ENCODE data around the gene RBM22. TPM values are rescaled to one million over a fixed set of nuclear protein-coding genes. Genes with fewer than 3 reads are reported as not detected.

The RBM22 gene
- polyA plus RNA-seq, 2 of the 4 experiments (the other 2 are of a cell fraction) = 42.2 to 75.7 TPM

DNA sequence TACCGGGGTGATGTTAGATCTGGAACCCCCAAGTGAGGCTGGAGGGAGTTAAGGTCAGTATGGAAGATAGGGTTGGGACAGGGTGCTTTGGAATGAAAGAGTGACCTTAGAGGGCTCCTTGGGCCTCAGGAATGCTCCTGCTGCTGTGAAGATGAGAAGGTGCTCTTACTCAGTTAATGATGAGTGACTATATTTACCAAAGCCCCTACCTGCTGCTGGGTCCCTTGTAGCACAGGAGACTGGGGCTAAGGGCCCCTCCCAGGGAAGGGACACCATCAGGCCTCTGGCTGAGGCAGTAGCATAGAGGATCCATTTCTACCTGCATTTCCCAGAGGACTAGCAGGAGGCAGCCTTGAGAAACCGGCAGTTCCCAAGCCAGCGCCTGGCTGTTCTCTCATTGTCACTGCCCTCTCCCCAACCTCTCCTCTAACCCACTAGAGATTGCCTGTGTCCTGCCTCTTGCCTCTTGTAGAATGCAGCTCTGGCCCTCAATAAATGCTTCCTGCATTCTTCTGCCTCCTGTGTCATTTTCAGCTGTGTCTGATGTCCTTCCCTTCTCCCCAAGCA is 42.1 kb downstream of the RBM22 start:
- Histone ChIP-seq H3K4me2 (no peak overlapping the region), H3K9me3 (no peaks in the 10 kb centered on the region), H3K4me3 (no peak overlapping the region), H3K27ac (peak overlapping the region in 1 of 2 experiments; percentile 39; a peak in 2 of 6 replicates), H3K4me1 (peaks cover 21% of the 10 kb centered on the region)
- ATAC-seq (peak; percentile 30; a peak in 5 of 6 replicates), FAIRE-seq (no peak), DNase-seq (ENCODE audit: low read depth in 1 of 2, low spot score in 1 of 2) (no peak)
- TF ChIP-seq RAD21 (conservative IDR thresholded peaks at IDR 0.05 in 1 of 2, IDR thresholded peaks at IDR 0.05 in 1 of 2) (no peak), JUN (IDR thresholded peaks at IDR 0.05) (0 out of 5 replicates have a peak, but pooled peaks of 1 of the 2 experiments have one; percentile 1)
- 53% methylated on average over 3 of the region's 3 CpGs for WGBS (ENCODE audit: missing lambda C conversion rate)
- CTCF ChIA-PET = interaction anchor here (0.9 to 11.2 kb wide), 6 partner anchors 17 to 199 kb away, joined by 3 to 143 read pairs (median 16); partner anchors contain the start of genes RBM22 and SYNPO
- POLR2A ChIA-PET = interaction anchor here (2.5 kb wide), 1 partner anchor 42 kb away, joined by 8 read pairs; the partner anchor contains the start of gene RBM22

DNA sequence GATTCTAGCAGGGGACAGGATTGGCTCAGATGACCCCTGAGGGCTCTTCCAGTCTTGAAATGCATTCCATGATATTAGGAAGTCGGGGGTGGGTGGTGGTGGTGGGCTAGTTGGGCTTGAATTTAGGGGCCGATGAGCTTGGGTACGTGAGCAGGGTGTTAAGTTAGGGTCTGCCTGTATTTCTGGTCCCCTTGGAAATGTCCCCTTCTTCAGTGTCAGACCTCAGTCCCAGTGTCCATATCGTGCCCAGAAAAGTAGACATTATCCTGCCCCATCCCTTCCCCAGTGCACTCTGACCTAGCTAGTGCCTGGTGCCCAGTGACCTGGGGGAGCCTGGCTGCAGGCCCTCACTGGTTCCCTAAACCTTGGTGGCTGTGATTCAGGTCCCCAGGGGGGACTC is 42.7 kb downstream of the RBM22 start:
- no peak overlapping the region for H3K4me3 ChIP-seq
- ChIA-PET POLR2A (interaction anchor here (0.6 to 2.5 kb wide), 4 partner anchors 18 to 208 kb away, joined by 3 to 8 read pairs (median 4); partner anchors contain the start of genes DCTN4, RBM22 and SYNPO), CTCF (interaction anchor here (0.9 to 11.2 kb wide), 17 partner anchors 10 to 506 kb away, joined by 3 to 143 read pairs (median 5); partner anchors contain the start of genes RBM22, RPS14 and SYNPO)
- no peak for DNase-seq (ENCODE audit: low read depth in 1 of 2, low spot score in 1 of 2)
- TF ChIP-seq, protein P1, sequence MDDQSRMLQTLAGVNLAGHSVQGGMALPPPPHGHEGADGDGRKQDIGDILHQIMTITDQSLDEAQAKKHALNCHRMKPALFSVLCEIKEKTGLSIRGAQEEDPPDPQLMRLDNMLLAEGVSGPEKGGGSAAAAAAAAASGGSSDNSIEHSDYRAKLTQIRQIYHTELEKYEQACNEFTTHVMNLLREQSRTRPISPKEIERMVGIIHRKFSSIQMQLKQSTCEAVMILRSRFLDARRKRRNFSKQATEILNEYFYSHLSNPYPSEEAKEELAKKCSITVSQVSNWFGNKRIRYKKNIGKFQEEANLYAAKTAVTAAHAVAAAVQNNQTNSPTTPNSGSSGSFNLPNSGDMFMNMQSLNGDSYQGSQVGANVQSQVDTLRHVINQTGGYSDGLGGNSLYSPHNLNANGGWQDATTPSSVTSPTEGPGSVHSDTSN (IDR thresholded peaks at IDR 0.05) = peak; percentile 17; the same call in 1 of the 2 replicates
- TF ChIP-seq JUN (IDR thresholded peaks at IDR 0.05) = 0 out of 5 replicates have a peak, but pooled peaks of 1 of the 2 experiments have one; percentile 5
- TF ChIP-seq NR3C1 (IDR thresholded peaks at IDR 0.05) = no peak
- TF ChIP-seq ZSCAN20 (CRISPR knock-in tag; IDR thresholded peaks at IDR 0.05) = no peak
- TF ChIP-seq KDM1A (IDR thresholded peaks at IDR 0.05; ENCODE audit: low read depth) = no peak
- TF ChIP-seq RAD21 (conservative IDR thresholded peaks at IDR 0.05 in 1 of 2, IDR thresholded peaks at IDR 0.05 in 1 of 2) = no peak
- no peak for TF ChIP-seq FOXS1 (CRISPR knock-in tag; IDR thresholded peaks at IDR 0.05)
- no peak for TF ChIP-seq MYC (IDR thresholded peaks at IDR 0.05; ENCODE audit: borderline replicate concordance, low read length)
- no peak for TF ChIP-seq EHF (CRISPR knock-in tag; IDR thresholded peaks at IDR 0.05)
- FAIRE-seq = no peak
- H3K9me3 ChIP-seq = no peaks in the 10 kb centered on the region
- H3K27ac ChIP-seq = peak overlapping the region in 1 of 2 experiments; percentile 39; a peak in 2 of 6 replicates
- peaks cover 27% of the 10 kb centered on the region for H3K4me1 ChIP-seq
- no peak for ATAC-seq
- H3K4me2 ChIP-seq = 0 out of 3 replicates have a peak overlapping the region, but pooled peaks have one; percentile 83
- whole genome bisulfite sequencing (ENCODE audit: missing lambda C conversion rate) = 97% methylated on average over 4 of the region's 4 CpGs

DNA sequence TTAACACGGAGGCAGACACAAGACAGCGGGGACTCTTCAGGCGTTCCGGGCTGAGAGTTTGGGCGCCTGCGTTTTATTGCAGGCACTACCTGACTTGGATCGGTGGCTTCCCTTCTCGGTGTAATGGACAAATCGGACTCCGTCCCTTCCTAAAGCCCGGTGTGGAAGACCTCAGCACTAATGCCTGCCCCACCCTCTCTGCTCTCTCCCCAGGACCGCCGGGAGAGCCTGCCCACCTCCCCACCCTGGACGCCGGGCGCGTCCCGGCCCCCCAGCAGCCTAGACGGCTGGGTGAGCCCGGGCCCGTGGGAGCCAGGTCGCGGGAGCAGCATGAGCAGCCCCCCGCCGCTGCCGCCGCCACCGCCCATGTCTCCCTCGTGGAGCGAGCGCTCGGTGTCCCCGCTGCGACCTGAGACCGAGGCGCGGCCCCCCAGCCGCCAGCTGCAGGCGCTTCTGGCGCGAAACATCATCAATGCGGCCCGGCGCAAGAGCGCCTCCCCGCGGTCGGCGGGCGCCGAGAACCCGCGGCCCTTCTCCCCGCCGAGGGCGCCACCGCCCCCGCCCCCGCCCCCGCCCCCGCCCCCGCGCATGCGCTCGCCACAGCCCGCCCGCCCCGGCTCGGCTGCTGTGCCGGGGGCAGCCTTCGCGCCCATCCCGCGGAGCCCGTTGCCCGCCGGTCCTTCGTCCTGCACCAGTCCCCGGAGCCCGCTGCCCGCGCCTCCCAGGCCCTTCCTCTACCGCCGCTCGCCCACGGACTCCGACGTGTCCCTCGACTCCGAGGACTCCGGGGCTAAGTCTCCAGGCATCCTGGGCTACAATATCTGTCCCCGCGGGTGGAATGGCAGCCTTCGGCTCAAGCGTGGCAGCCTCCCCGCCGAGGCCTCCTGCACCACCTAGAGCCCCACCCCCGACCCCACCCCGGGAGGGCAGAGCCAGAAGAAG is 44.4 kb downstream of the RBM22 start:
- Histone ChIP-seq H3K4me1 (peaks cover 43% of the 10 kb centered on the region), H3K4me2 (peak overlapping the region; percentile 83), H3K9me3 (no peaks in the 10 kb centered on the region), H3K4me3 (peak overlapping the region; percentile 50), H3K27ac (peak overlapping the region; percentile 83 to 96)
- 25% methylated on average over 29 of the region's 99 CpGs for WGBS (ENCODE audit: missing lambda C conversion rate)
- ATAC-seq (peak; percentile 48 to 66), FAIRE-seq (no peak), DNase-seq (ENCODE audit: low read depth in 1 of 2, low spot score in 1 of 2) (peak; percentile 60 to 81)
- ChIA-PET POLR2A (interaction anchor here (0.5 to 1.0 kb wide), 3 partner anchors 10 to 16 kb away, joined by 3 to 4 read pairs (median 3); partner anchors contain the start of gene SYNPO), CTCF (interaction anchor here (0.6 to 11.2 kb wide), 32 partner anchors 8 to 508 kb away, joined by 3 to 143 read pairs (median 4); partner anchors contain the start of genes SMIM3 and SYNPO)
- TF ChIP-seq RFX5 (IDR thresholded peaks at IDR 0.05) = no peak
- TF ChIP-seq, protein P2, sequence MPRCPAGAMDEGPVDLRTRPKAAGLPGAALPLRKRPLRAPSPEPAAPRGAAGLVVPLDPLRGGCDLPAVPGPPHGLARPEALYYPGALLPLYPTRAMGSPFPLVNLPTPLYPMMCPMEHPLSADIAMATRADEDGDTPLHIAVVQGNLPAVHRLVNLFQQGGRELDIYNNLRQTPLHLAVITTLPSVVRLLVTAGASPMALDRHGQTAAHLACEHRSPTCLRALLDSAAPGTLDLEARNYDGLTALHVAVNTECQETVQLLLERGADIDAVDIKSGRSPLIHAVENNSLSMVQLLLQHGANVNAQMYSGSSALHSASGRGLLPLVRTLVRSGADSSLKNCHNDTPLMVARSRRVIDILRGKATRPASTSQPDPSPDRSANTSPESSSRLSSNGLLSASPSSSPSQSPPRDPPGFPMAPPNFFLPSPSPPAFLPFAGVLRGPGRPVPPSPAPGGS (IDR thresholded peaks at IDR 0.05) = 0 out of 3 replicates have a peak, but pooled peaks have one; percentile 15
- TF ChIP-seq HEYL (CRISPR knock-in tag; IDR thresholded peaks at IDR 0.05) = no peak
- no peak for TF ChIP-seq FOSB (CRISPR knock-in tag; IDR thresholded peaks at IDR 0.05)
- TF ChIP-seq, protein P3, sequence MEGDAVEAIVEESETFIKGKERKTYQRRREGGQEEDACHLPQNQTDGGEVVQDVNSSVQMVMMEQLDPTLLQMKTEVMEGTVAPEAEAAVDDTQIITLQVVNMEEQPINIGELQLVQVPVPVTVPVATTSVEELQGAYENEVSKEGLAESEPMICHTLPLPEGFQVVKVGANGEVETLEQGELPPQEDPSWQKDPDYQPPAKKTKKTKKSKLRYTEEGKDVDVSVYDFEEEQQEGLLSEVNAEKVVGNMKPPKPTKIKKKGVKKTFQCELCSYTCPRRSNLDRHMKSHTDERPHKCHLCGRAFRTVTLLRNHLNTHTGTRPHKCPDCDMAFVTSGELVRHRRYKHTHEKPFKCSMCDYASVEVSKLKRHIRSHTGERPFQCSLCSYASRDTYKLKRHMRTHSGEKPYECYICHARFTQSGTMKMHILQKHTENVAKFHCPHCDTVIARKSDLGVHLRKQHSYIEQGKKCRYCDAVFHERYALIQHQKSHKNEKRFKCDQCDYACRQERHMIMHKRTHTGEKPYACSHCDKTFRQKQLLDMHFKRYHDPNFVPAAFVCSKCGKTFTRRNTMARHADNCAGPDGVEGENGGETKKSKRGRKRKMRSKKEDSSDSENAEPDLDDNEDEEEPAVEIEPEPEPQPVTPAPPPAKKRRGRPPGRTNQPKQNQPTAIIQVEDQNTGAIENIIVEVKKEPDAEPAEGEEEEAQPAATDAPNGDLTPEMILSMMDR (IDR thresholded peaks at IDR 0.05) = peak; percentile 90
- TF ChIP-seq, protein P4, sequence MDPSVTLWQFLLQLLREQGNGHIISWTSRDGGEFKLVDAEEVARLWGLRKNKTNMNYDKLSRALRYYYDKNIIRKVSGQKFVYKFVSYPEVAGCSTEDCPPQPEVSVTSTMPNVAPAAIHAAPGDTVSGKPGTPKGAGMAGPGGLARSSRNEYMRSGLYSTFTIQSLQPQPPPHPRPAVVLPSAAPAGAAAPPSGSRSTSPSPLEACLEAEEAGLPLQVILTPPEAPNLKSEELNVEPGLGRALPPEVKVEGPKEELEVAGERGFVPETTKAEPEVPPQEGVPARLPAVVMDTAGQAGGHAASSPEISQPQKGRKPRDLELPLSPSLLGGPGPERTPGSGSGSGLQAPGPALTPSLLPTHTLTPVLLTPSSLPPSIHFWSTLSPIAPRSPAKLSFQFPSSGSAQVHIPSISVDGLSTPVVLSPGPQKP (IDR thresholded peaks at IDR 0.05; ENCODE audit: low read depth, low read length) = no peak
- peak; percentile 99 for TF ChIP-seq SMC3 (IDR thresholded peaks at IDR 0.05)
- TF ChIP-seq ESRRA (IDR thresholded peaks at IDR 0.05; ENCODE audit: borderline replicate concordance, low read length) = no peak
- no peak; the same call in 1 of the 2 replicates for TF ChIP-seq HOXB13 (CRISPR knock-in tag; IDR thresholded peaks at IDR 0.05; ENCODE audit: low read depth)
- peak; percentile 24; the same call in 1 of the 2 replicates for TF ChIP-seq HOXB5 (CRISPR knock-in tag; IDR thresholded peaks at IDR 0.05)
- no peak for TF ChIP-seq MAFK (IDR thresholded peaks at IDR 0.05; ENCODE audit: partially characterized antibody)
- TF ChIP-seq JUN (IDR thresholded peaks at IDR 0.05) = peak; percentile 64 to 90
- no peak for TF ChIP-seq CHD2 (IDR thresholded peaks at IDR 0.05; ENCODE audit: low read length, partially characterized antibody)
- TF ChIP-seq EHF (CRISPR knock-in tag; IDR thresholded peaks at IDR 0.05) = no peak
- TF ChIP-seq RAD21 (conservative IDR thresholded peaks at IDR 0.05 in 1 of 2, IDR thresholded peaks at IDR 0.05 in 1 of 2) = peak; percentile 71 to 98
- TF ChIP-seq NFE2L2 (conservative IDR thresholded peaks at IDR 0.05; ENCODE audit: low read length) = no peak
- TF ChIP-seq, protein P5, sequence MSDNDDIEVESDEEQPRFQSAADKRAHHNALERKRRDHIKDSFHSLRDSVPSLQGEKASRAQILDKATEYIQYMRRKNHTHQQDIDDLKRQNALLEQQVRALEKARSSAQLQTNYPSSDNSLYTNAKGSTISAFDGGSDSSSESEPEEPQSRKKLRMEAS (IDR thresholded peaks at IDR 0.05) = peak; percentile 75
- TF ChIP-seq KDM1A (IDR thresholded peaks at IDR 0.05; ENCODE audit: low read depth) = no peak
